HG03060 (cell line): ENCODE measurements around the gene TRIM41.
"Not testable (repeated sequence)": the region's sequence is repeated elsewhere in the genome, so short reads cannot be mapped to it uniquely, and the experiment has no call there.

Experiments used
- ATAC-seq: cut with Tn5 transposase; IDR thresholded peaks from one replicate; pipeline ENCODE4 v1.9.1; 2021; ENCODE audit warnings: low read depth, moderate number of reproducible peaks; ENCODE audit not compliant: unreplicated experiment

The TRIM41 gene

GRCh38 chr5:181281077-181281983 lies 58.2 kb downstream of the TRIM41 start:
- ATAC-seq, result no peak

- ATAC-seq, result no peak
Measured at GRCh38 chr5:181281984-181282316, 58.9 kb downstream of the TRIM41 start.

GRCh38 chr5:181282415-181282814 lies 59.3 kb downstream of the TRIM41 start:
- not testable (repeated sequence) for ATAC-seq

GRCh38 chr5:181282874-181283273 lies 59.8 kb downstream of the TRIM41 start:
- ATAC-seq, result no peak

- no peak for ATAC-seq
Measured at GRCh38 chr5:181283347-181283746, 60.3 kb downstream of the TRIM41 start.

- not testable (repeated sequence) for ATAC-seq
Measured at GRCh38 chr5:181283841-181284755, 61.0 kb downstream of the TRIM41 start.
